GM18511 (cell line): ENCODE results near the gene PRKRIP1.
"Not testable (repeated sequence)": the region's sequence is repeated elsewhere in the genome, so short reads cannot be mapped to it uniquely, and the experiment has no call there.

ENCODE experiments used
- ATAC-seq: cut with Tn5 transposase; IDR thresholded peaks from one replicate; pipeline ENCODE4 v1.9.1; 2021; ENCODE audit warnings: mild to moderate bottlenecking, moderate library complexity; ENCODE audit not compliant: unreplicated experiment

The PRKRIP1 gene

DNA sequence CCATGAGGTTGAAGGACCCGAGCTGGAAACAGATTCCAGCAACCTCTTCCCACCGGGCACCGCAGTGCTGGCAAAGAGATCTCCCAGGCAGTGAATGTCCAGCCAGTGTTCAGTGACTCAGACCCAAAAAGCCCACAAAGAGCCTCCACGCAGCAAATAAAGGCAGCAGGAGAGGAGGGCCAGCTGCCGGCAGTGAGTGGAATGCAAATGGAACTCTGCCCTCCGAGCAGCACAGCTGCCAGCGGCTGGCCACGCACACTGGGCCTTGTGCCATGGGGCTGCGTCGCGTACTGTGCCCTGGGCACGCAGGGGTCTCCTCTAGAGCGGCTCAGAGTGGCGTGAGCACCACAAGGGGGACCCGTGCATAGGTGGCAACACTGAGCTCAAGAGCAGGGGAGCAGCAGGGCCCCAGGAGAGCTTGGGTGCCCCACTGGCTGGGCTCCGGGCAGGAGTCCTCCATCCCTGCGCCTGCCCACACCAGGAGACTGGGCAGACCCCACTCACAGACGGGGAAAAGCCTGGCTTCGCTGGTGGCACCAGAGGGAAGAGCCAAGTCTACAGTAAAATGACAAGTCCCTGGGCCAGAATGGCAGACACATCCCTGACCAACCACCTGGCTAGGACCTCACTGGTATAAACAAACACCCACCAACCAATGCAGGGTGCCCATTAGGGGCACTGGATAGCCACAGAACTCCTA lies 78.7 kb downstream of the PRKRIP1 start:
- ATAC-seq = not testable (repeated sequence)
